KG1 (cell line): ENCODE measurements around the gene ZNF282.

Experiments
- DNase-seq: peaks from one replicate; lab custom pipeline; 2025; lab: John Stamatoyannopoulos, UW

The ZNF282 gene

GRCh38 chr7:149194799-149195179 is 557 bp upstream of the ZNF282 start:
- DNase-seq = no peak

- DNase-seq = no peak
Measured at GRCh38 chr7:149196151-149196704, 882 bp downstream of the ZNF282 start.

GRCh38 chr7:149196705-149197171 is 1.4 kb downstream of the ZNF282 start:
- DNase-seq = no peak

GRCh38 chr7:149197675-149198074 is 2.3 kb downstream of the ZNF282 start:
- no peak for DNase-seq

- DNase-seq = no peak
Measured at GRCh38 chr7:149198161-149198816, 2.9 kb downstream of the ZNF282 start.

- DNase-seq = no peak
Measured at GRCh38 chr7:149199234-149199995, 4.1 kb downstream of the ZNF282 start.

- no peak for DNase-seq
Measured at GRCh38 chr7:149202831-149203231, 7.5 kb downstream of the ZNF282 start.

GRCh38 chr7:149205690-149206381 is 10.5 kb downstream of the ZNF282 start:
- no peak for DNase-seq

- DNase-seq = no peak
Measured at GRCh38 chr7:149207324-149208035, 12.1 kb downstream of the ZNF282 start.

- DNase-seq = no peak
Measured at GRCh38 chr7:149209518-149210269, 14.3 kb downstream of the ZNF282 start.

- DNase-seq = no peak
Measured at GRCh38 chr7:149210551-149210950, 15.2 kb downstream of the ZNF282 start.

- DNase-seq = no peak
Measured at GRCh38 chr7:149214020-149214720, 18.8 kb downstream of the ZNF282 start.

- DNase-seq = no peak
Measured at GRCh38 chr7:149216402-149216801, 21.1 kb downstream of the ZNF282 start.

GRCh38 chr7:149217570-149217969 is 22.2 kb downstream of the ZNF282 start:
- DNase-seq = no peak

GRCh38 chr7:149218469-149219420 is 23.4 kb downstream of the ZNF282 start:
- DNase-seq = no peak

- DNase-seq = no peak
Measured at GRCh38 chr7:149220534-149220933, 25.2 kb downstream of the ZNF282 start.

- no peak for DNase-seq
Measured at GRCh38 chr7:149223176-149223575, 27.8 kb downstream of the ZNF282 start.

- no peak for DNase-seq
Measured at GRCh38 chr7:149223761-149224160, 28.4 kb downstream of the ZNF282 start.

- no peak for DNase-seq
Measured at GRCh38 chr7:149224352-149224751, 29.0 kb downstream of the ZNF282 start.
